Neuronal stem cell (in vitro differentiated cells): ENCODE data around the gene SORBS2.

ENCODE experiments used
- DNase-seq: peaks from one replicate; pipeline ENCODE4 v3.0.0-alpha.2; 2013; ENCODE audit warnings: low spot score
- H2AFZ ChIP-seq: one replicate; pipeline ENCODE4 v1.6.1; 2013; ENCODE audit warnings: mild to moderate bottlenecking, low read length, inconsistent platforms
- H2AK5ac ChIP-seq: 2 replicates; pipeline ENCODE4 v1.6.1; 2013; ENCODE audit warnings: low read depth, mild to moderate bottlenecking, inconsistent platforms, low read length, moderate library complexity, mixed read lengths
- H2BK120ac ChIP-seq: 2 replicates; pipeline ENCODE4 v1.6.1; 2013; ENCODE audit warnings: low read depth, mild to moderate bottlenecking, inconsistent platforms, low read length, moderate library complexity, mixed read lengths
- H2BK12ac ChIP-seq: one replicate; pipeline ENCODE4 v1.6.1; 2013; ENCODE audit warnings: low read length, inconsistent platforms
- H2BK15ac ChIP-seq: 2 replicates; pipeline ENCODE4 v1.6.1; 2013; ENCODE audit warnings: mild to moderate bottlenecking, low read length, inconsistent platforms, mixed read lengths
- H2BK5ac ChIP-seq: one replicate; pipeline ENCODE4 v1.6.1; 2013; ENCODE audit warnings: inconsistent platforms, mild to moderate bottlenecking, low read length, moderate library complexity
- H3K14ac ChIP-seq: one replicate; pipeline ENCODE4 v1.6.1; 2013; ENCODE audit warnings: low read length, inconsistent platforms
- H3K18ac ChIP-seq: 2 replicates; pipeline ENCODE4 v1.6.1; 2013; ENCODE audit warnings: low read length, inconsistent platforms
- H3K23ac ChIP-seq: 2 replicates; pipeline ENCODE4 v1.6.1; 2013; ENCODE audit warnings: low read depth, mild to moderate bottlenecking, mixed read lengths, low read length, inconsistent platforms; ENCODE audit not compliant: poor library complexity
- H3K27ac ChIP-seq: replicated peaks from 3 replicates; pipeline ENCODE4 v1.5.1; 2013; ENCODE audit warnings: low read length, inconsistent platforms
- H3K27me3 ChIP-seq, 3 experiments: 2 replicates each; pipeline ENCODE4 v1.6.1; 2013; ENCODE audit warnings: low read length in 3 of 3, mild to moderate bottlenecking in 2 of 3, inconsistent platforms in 1 of 3, low read depth in 1 of 3, mixed read lengths in 1 of 3, moderate library complexity in 1 of 3; ENCODE audit not compliant: control insufficient read depth in 3 of 3, insufficient read depth in 3 of 3
- H3K36me3 ChIP-seq, 2 donors: replicated peaks in 1 of 2; 2 replicates each; pipeline ENCODE4 v1.6.1; 2013; ENCODE audit warnings: low read length in 2 of 2; ENCODE audit not compliant: control insufficient read depth in 2 of 2, insufficient read depth in 2 of 2
- H3K4ac ChIP-seq: 2 replicates; pipeline ENCODE4 v1.6.1; 2013; ENCODE audit warnings: inconsistent platforms, mild to moderate bottlenecking, low read length, moderate library complexity
- H3K4me1 ChIP-seq, 2 donors: 1 replicate in 1 of 2; 2 replicates in 1 of 2; pipeline ENCODE4 v1.6.1; 2013; ENCODE audit warnings: low read length in 2 of 2, low read depth in 1 of 2; ENCODE audit not compliant: control insufficient read depth in 2 of 2, insufficient read depth in 1 of 2
- H3K4me2 ChIP-seq: one replicate; pipeline ENCODE4 v1.6.1; 2013; ENCODE audit warnings: mild to moderate bottlenecking, low read length, inconsistent platforms; ENCODE audit not compliant: insufficient read depth, poor library complexity, severe bottlenecking
- H3K4me3 ChIP-seq, 2 donors: 2 replicates each; pipeline ENCODE4 v1.5.1; 2013; ENCODE audit warnings: low read length in 2 of 2, mild to moderate bottlenecking in 2 of 2, inconsistent platforms in 1 of 2, moderate library complexity in 1 of 2
- H3K79me1 ChIP-seq: one replicate; pipeline ENCODE4 v1.6.1; 2013; ENCODE audit warnings: low read depth, mild to moderate bottlenecking, inconsistent platforms, low read length, moderate library complexity
- H3K9ac ChIP-seq: one replicate; pipeline ENCODE4 v1.6.1; 2013; ENCODE audit warnings: mild to moderate bottlenecking, low read depth, low read length, inconsistent platforms; ENCODE audit not compliant: poor library complexity
- H3K9me3 ChIP-seq, 2 donors: replicated peaks in 1 of 2; 2 replicates each; pipeline versions ENCODE3 to v1.6.1; 2013; ENCODE audit warnings: low read length in 2 of 2, mild to moderate bottlenecking in 2 of 2, inconsistent platforms in 1 of 2, low read depth in 1 of 2, mixed read lengths in 1 of 2, moderate library complexity in 1 of 2; ENCODE audit not compliant: control insufficient read depth in 2 of 2, insufficient read depth in 1 of 2
- H4K8ac ChIP-seq: one replicate; pipeline ENCODE4 v1.6.1; 2013; ENCODE audit warnings: low read depth, mild to moderate bottlenecking, inconsistent platforms, low read length, moderate library complexity
- H4K91ac ChIP-seq: one replicate; pipeline ENCODE4 v1.6.1; 2013; ENCODE audit warnings: low read length, low read depth, mild to moderate bottlenecking, inconsistent platforms; ENCODE audit not compliant: poor library complexity
- WGBS, 2 donors: extraction: QIAGEN DNeasy Blood & Tissue Kit; methylation state at CpG; one replicate each; pipeline ENCODE4 v1.1.7; 2013; ENCODE audit warnings: missing lambda C conversion rate in 2 of 2, mixed read lengths in 1 of 2; ENCODE audit not compliant: insufficient read length in 2 of 2, insufficient replicate concordance in 1 of 2; ENCODE audit errors: extremely low coverage in 2 of 2; 5-methylcytosine and 5-hydroxymethylcytosine counted together

SORBS2 gene

DNA sequence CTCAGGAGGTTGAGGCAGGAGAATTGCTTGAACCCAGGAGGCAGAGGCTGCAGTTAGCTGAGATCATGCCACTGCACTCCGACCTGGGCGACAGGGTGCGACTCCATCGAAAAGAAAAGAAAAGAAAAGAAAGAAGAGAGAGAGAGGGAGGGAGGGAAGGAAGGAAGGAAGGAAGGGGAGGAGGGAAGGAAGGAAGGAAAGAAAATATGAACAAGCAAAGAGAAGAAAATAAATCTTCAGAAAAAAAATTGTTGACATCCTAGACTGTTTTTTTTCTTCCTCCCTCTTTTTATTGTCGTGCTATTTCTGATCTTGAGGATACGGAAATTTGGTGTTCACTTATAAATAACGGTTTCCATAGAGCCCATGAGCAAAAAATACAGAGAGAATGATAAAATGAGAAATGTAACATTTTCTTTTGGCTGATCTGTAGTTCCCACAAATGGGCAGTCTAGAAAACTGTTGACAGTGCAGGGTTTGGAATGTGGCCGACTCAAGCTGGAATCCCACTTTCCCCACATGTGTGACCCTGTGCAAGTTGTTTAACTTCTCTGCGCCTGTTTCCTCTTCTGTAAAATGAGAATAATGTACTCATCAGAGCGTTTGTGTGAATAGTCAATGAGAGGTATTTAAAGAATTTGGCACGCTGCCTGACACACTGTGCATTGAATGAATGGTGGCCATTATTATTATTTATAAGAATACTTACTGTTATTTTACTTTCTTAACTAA is 19.4 kb downstream of the SORBS2 start:
- no peak overlapping the region for H2AK5ac ChIP-seq
- no peaks in the 10 kb centered on the region for H3K79me1 ChIP-seq
- H3K9ac ChIP-seq, result no peak overlapping the region
- H2AFZ ChIP-seq, result no peak overlapping the region
- no peak overlapping the region for H3K14ac ChIP-seq
- H4K8ac ChIP-seq, result no peak overlapping the region
- WGBS, 2 donors, result no CpG with 5 or more reads among the region's 11 CpGs
- H3K9me3 ChIP-seq, result no peaks in the 10 kb centered on the region
- H3K27ac ChIP-seq, result peak overlapping the region; percentile 61
- H3K27me3 ChIP-seq, result no peaks in the 10 kb centered on the region
- peaks cover 3 to 13% of the 10 kb centered on the region in 2 donors for H3K4me1 ChIP-seq
- no peak overlapping the region for H2BK15ac ChIP-seq
- no peak overlapping the region for H3K4ac ChIP-seq
- no peak overlapping the region for H3K18ac ChIP-seq
- no peak overlapping the region for H2BK12ac ChIP-seq
- peaks cover 0 to 15% of the 10 kb centered on the region in 2 donors for H3K36me3 ChIP-seq
- no peak overlapping the region for H4K91ac ChIP-seq
- no peak for DNase-seq
- H2BK5ac ChIP-seq, result no peak overlapping the region
- H2BK120ac ChIP-seq, result no peak overlapping the region
- H3K23ac ChIP-seq, result no peak overlapping the region
- H3K4me3 ChIP-seq, result no peak overlapping the region
- no peak overlapping the region for H3K4me2 ChIP-seq

DNA sequence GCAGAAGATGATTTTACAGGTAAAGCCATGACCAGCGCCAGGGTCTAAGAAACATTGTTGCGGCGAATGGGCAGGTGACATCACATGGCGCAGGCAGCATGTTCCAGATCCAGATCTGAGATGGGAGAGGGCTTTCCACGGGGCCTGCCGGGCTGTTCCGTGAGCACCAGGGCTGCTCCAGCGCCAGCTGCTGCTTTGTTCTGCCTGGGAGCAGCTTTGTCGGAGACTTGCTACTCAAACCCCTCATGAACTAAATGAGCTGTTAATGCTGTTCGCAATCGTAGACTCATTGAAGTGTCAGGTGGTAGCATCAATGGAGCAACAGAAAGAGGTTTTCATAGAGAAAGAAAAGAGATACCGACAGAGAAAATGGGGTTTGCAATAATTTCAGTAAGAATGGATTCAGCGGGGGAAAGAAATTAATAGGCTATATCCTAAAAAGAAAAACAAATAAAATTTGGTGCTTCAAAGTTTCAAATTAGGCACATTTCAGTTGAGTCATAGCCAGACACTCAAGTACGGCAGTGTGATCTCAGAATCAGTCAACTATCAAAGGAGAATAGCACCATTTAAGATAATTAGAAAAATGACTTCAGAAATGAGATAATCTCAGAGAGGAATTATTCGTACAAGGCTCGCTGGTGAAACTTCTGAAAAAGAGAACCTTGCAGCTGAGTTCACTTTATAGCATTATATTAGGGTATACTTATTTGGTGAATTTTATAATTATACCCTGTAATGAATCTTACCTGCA is 23.9 kb downstream of the SORBS2 start:
- no peak overlapping the region for H3K4me3 ChIP-seq
- H2AFZ ChIP-seq, result no peak overlapping the region
- no peak overlapping the region for H2AK5ac ChIP-seq
- H3K4me2 ChIP-seq, result no peak overlapping the region
- DNase-seq, result no peak
- peaks cover 2% of the 10 kb centered on the region for H3K79me1 ChIP-seq
- H3K36me3 ChIP-seq, result peaks cover 0 to 33% of the 10 kb centered on the region in 2 donors
- peaks cover 0 to 11% of the 10 kb centered on the region in 2 donors for H3K9me3 ChIP-seq
- no peak overlapping the region for H3K9ac ChIP-seq
- peak overlapping the region; percentile 38 for H3K27ac ChIP-seq
- H3K4me1 ChIP-seq, result peaks cover 3 to 10% of the 10 kb centered on the region in 2 donors
- H3K18ac ChIP-seq, result peak overlapping the region; percentile 82
- H3K4ac ChIP-seq, result no peak overlapping the region
- H3K14ac ChIP-seq, result no peak overlapping the region
- no peak overlapping the region for H2BK15ac ChIP-seq
- no peaks in the 10 kb centered on the region for H3K27me3 ChIP-seq
- H4K8ac ChIP-seq, result no peak overlapping the region
- no peak overlapping the region for H2BK5ac ChIP-seq
- no CpG with 5 or more reads among the region's 16 CpGs for WGBS, 2 donors
- H2BK120ac ChIP-seq, result no peak overlapping the region
- H4K91ac ChIP-seq, result no peak overlapping the region
- no peak overlapping the region for H3K23ac ChIP-seq
- no peak overlapping the region for H2BK12ac ChIP-seq

DNA sequence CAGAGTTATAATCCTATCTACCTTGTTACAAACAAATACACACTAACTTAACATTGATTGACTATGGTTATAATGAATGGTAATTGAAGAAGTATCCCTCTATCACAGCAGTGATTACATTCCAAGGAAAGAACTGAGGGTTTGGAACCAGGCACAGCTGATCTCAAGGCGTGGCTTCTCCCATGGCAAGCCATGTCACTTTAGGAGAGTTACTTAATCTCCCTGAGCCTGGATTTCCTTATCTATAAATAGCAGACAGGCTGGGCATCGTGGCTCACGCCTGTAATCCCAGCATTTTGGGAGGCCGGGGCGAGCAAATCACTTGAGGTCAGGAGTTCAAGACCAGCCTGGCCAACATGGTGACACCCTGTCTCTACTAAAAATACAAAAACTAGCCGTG is 25.6 kb downstream of the SORBS2 start:
- no peak overlapping the region for H2AFZ ChIP-seq
- peaks cover 0 to 8% of the 10 kb centered on the region in 2 donors for H3K4me1 ChIP-seq
- H4K8ac ChIP-seq, result no peak overlapping the region
- no peak overlapping the region for H3K14ac ChIP-seq
- peaks cover 2% of the 10 kb centered on the region for H3K79me1 ChIP-seq
- H3K23ac ChIP-seq, result no peak overlapping the region
- no peak overlapping the region for H4K91ac ChIP-seq
- H2BK120ac ChIP-seq, result no peak overlapping the region
- no CpG with 5 or more reads among the region's 6 CpGs for WGBS, 2 donors
- no peaks in the 10 kb centered on the region for H3K27me3 ChIP-seq
- H3K36me3 ChIP-seq, result peaks cover 0 to 33% of the 10 kb centered on the region in 2 donors
- no peak overlapping the region for H3K9ac ChIP-seq
- H2BK5ac ChIP-seq, result no peak overlapping the region
- no peak overlapping the region for H3K4me2 ChIP-seq
- DNase-seq, result no peak
- H2BK15ac ChIP-seq, result no peak overlapping the region
- H3K4me3 ChIP-seq, result no peak overlapping the region
- no peak overlapping the region for H3K4ac ChIP-seq
- H3K18ac ChIP-seq, result no peak overlapping the region
- no peak overlapping the region for H2AK5ac ChIP-seq
- H3K9me3 ChIP-seq, result peaks cover 0 to 11% of the 10 kb centered on the region in 2 donors
- no peak overlapping the region for H3K27ac ChIP-seq
- H2BK12ac ChIP-seq, result no peak overlapping the region

DNA sequence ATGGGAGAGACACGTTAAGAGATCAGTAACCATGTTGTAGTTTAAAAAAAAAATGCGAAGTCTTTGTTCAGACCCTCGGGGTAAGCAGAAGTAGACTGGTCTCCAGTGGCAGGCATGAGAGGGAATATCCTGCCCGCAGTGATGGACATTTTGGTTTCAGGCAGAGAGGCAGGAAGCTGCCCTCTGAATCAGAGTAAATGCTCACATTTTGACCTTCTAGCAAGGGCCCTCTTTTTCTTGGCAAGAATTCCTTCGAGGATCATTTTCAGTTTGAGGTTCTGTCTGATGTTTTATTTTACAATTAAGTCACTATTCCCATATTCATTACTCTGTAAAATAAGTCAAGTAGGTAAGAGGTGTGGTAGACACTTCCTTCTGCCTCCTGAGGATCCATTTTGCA is 28.4 kb downstream of the SORBS2 start:
- peaks cover 0 to 29% of the 10 kb centered on the region in 2 donors for H3K36me3 ChIP-seq
- no peak overlapping the region for H4K91ac ChIP-seq
- no peak overlapping the region for H2AK5ac ChIP-seq
- no peak overlapping the region for H3K4ac ChIP-seq
- no peaks in the 10 kb centered on the region for H3K27me3 ChIP-seq
- peaks cover 0 to 11% of the 10 kb centered on the region in 2 donors for H3K9me3 ChIP-seq
- H3K4me3 ChIP-seq, result no peak overlapping the region
- no peak overlapping the region for H4K8ac ChIP-seq
- no peak overlapping the region for H2BK5ac ChIP-seq
- H2BK120ac ChIP-seq, result no peak overlapping the region
- H2AFZ ChIP-seq, result no peak overlapping the region
- no peak for DNase-seq
- no peak overlapping the region for H3K14ac ChIP-seq
- H2BK12ac ChIP-seq, result no peak overlapping the region
- H3K4me1 ChIP-seq, result peaks cover 6 to 14% of the 10 kb centered on the region in 2 donors
- H3K79me1 ChIP-seq, result peaks cover 2% of the 10 kb centered on the region
- H3K4me2 ChIP-seq, result no peak overlapping the region
- WGBS, 2 donors, result no CpG with 5 or more reads among the region's 5 CpGs
- H3K18ac ChIP-seq, result no peak overlapping the region
- H3K23ac ChIP-seq, result no peak overlapping the region
- no peak overlapping the region for H3K27ac ChIP-seq
- no peak overlapping the region for H2BK15ac ChIP-seq
- no peak overlapping the region for H3K9ac ChIP-seq
